Measurements from ENCODE around the gene VPS13D.
"Not testable (repeated sequence)": the region's sequence is repeated elsewhere in the genome, so short reads cannot be mapped to it uniquely, and the experiment has no call there.

Gene VPS13D

GRCh38 chr1:12380326-12381249 lies 150.8 kb downstream of the VPS13D start:
- no peak for DNase-seq (ENCODE audit: low read depth, low spot score)
- H3K4me3 ChIP-seq (ENCODE audit: low read length): no peak overlapping the region

GRCh38 chr1:12383001-12383400 lies 153.2 kb downstream of the VPS13D start:
- H3K4me3 ChIP-seq (ENCODE audit: low read length): no peak overlapping the region
- DNase-seq (ENCODE audit: low read depth, low spot score): no peak

DNA sequence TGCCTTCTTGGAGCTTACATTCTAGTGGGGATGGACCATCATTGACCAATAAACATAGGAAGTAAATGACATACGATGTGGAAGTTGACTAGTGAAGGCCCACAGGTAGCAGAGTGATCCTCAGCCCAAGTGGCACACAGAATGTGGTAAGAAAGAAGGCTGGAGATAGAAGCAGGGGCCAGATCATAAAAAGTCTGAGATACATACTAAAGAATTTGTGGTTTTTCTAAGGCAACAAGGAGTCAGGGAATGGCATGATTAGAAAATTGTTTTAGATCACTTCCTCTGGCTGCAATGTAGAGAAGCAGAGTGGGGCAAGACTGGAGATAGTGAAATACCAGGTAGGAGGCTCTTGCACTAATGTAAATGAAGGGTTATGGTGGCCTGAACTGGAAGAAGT lies 154.0 kb downstream of the VPS13D start:
- no peak for DNase-seq (ENCODE audit: low read depth, low spot score)
- no peak overlapping the region for H3K4me3 ChIP-seq (ENCODE audit: low read length)

DNA sequence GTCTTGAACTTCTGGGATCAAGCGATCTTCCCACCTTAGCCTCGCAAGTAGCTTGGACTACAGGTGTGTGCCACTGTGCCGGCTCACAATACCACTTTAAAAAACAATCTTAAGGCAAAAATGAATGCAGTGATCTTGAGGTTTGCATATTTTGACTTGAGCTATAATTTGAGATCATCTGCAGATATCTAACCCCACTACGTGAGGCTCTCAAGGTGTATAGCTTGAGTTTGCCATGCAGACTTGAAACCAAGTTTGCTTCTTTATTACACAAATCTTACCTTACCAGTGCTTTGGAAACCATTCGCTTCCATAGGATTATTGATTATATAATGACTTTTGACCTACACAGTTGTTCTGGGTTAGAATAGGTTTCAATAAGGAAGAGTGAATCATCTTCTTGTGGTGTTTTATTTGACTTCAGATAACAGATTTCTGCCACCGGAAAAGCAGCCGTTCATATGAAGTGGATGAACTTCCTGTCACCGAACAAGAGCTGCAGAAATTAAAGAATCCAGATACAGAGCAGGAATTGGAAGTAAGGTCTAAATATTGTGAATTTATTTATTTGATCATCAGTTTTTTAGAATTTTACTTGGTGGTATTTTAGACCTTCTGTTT lies 155.1 kb downstream of the VPS13D start:
- H3K4me3 ChIP-seq (ENCODE audit: low read length): no peak overlapping the region
- DNase-seq (ENCODE audit: low read depth, low spot score): no peak

DNA sequence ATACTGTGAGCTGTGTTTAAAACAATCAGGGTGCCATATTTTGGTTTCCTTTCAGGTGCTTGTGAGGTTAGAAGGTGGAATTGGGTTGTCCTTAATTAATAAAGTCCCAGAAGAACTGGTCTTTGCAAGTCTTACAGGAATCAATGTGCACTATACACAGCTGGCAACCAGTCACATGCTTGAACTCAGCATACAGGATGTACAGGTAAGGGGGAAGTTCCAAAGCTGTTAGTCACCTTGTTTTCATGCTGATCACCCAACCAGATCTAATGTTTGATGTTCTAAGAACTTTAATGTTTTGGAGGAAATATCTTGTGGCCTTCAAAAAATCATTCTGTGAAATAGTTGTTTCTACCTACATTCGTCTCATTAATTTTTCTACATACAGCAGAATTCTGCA lies 156.3 kb downstream of the VPS13D start:
- H3K4me3 ChIP-seq (ENCODE audit: low read length): no peak overlapping the region
- DNase-seq (ENCODE audit: low read depth, low spot score): no peak

GRCh38 chr1:12387641-12388040 lies 157.8 kb downstream of the VPS13D start:
- no peak overlapping the region for H3K4me3 ChIP-seq (ENCODE audit: low read length)
- DNase-seq (ENCODE audit: low read depth, low spot score): no peak

GRCh38 chr1:12390296-12390695 lies 160.5 kb downstream of the VPS13D start:
- H3K4me3 ChIP-seq (ENCODE audit: low read length); DNase-seq (ENCODE audit: low read depth, low spot score): not testable (repeated sequence)

DNA sequence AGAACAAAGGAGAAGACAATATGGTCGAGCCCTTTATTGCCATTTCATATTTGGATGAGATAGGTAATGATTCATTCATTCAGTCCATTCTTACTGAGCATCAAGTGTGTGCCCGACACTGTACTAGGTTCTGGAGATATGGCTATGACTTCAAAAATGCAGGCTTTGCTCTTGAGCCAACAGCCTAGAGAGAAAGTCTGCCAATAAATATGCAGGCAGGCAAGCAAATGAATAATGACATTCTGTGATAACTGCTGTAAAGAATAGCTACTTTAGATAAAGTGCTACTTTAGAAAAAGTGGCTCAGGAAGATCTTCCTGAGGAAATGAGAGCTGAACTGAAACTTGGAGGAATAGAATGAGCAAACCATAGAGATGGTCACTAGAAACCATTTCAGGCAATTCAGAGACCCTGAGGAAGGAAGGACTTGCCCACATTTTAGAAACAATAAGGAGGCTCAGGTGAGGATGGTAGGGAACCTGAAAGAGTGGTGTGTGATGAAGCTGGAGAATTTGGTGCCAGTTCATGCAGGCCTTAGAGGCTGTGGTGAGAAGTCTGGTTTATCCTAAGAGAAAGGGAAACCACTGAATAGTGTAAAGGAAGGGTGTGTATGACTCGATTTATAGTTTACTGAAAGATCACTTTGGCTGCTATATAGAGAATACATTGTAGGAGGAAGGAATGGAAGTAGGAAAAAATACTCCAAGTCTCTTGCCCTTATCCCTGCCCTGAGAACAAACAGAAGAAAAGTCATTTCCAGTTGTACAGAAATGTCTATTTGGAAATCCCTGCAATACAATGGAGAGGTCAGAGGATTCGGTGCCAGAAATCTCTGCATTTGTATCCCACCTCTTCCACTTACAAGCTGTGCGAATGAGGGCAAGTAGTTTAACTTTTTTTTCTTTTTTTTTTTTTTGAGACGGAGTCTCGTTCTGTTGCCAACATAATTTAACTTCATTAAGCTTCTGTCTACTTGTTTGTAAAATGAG lies 167.9 kb downstream of the VPS13D start:
- no peak overlapping the region for H3K4me3 ChIP-seq (ENCODE audit: low read length)
- no peak for DNase-seq (ENCODE audit: low read depth, low spot score)

DNA sequence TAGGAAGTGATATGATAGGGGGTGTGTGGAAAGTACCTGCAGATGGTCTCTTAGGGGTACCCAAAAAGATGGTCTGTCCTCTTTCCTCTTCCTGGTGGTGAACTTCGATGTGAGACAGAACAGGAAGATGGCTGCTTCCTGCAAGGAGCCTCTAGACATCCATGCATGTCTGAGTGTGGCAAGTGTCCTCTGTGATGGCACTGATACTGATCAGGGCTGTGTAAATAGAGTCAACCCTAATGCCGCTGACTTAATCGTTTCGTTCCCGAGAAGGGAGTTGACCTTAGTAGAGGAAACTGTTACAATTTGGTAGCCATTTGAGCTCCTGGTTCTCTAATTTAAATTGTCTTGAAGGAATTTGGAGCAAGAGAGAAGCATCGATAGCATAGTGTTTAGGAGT lies 168.6 kb downstream of the VPS13D start:
- no peak overlapping the region for H3K4me3 ChIP-seq (ENCODE audit: low read length)
- no peak for DNase-seq (ENCODE audit: low read depth, low spot score)

- DNase-seq (ENCODE audit: low read depth, low spot score): no peak
- H3K4me3 ChIP-seq (ENCODE audit: low read length): no peak overlapping the region
Measured at GRCh38 chr1:12400027-12400693, 170.3 kb downstream of the VPS13D start.

DNA sequence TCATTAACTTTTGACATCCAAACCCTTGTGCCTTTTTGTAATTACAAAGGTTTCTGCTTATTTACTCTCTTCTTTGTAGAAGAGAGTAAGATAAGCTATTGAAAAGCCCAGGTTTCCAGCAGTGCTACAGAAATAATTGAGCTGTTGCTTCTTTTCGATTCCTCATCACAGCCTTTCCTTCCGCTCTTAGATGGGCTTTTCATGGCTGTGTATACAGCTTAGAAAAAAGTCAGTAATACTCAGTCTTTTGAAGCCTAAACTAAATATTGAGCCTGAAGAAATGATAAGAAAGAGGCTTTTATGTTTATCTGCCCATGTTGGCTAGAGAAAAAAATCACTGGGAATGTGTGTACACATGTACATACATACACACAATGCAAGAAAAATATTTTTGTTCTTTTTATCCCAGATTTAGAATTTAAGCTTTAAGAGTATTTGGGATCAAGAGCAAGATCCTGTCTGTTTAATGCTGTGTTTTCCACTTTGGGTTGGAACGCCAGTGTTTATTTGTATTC lies 172.4 kb downstream of the VPS13D start:
- no peak overlapping the region for H3K4me3 ChIP-seq (ENCODE audit: low read length)
- no peak for DNase-seq (ENCODE audit: low read depth, low spot score)

GRCh38 chr1:12402842-12403241 lies 173.0 kb downstream of the VPS13D start:
- no peak overlapping the region for H3K4me3 ChIP-seq (ENCODE audit: low read length)
- no peak for DNase-seq (ENCODE audit: low read depth, low spot score)

DNA sequence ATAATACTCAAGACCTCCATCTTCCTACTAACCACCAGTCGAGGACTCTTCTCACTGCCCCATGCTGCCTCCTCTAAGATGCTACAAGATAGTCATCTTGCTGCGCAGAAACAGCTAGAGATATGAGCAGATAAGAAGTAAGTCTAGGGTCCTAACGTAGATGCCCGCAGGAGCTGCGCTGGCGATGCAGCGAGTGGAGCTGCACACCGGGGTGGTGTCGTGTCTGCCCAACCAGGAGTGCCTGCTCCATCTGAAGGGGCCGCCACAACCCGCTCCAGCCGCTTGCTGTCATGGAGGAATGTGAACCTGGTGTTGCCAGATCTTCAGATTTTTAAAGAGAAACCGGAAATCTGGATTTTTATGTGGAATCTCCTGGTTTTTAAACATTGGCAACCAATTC lies 175.1 kb downstream of the VPS13D start:
- no peak for DNase-seq (ENCODE audit: low read depth, low spot score)
- H3K4me3 ChIP-seq (ENCODE audit: low read length): no peak overlapping the region

DNA sequence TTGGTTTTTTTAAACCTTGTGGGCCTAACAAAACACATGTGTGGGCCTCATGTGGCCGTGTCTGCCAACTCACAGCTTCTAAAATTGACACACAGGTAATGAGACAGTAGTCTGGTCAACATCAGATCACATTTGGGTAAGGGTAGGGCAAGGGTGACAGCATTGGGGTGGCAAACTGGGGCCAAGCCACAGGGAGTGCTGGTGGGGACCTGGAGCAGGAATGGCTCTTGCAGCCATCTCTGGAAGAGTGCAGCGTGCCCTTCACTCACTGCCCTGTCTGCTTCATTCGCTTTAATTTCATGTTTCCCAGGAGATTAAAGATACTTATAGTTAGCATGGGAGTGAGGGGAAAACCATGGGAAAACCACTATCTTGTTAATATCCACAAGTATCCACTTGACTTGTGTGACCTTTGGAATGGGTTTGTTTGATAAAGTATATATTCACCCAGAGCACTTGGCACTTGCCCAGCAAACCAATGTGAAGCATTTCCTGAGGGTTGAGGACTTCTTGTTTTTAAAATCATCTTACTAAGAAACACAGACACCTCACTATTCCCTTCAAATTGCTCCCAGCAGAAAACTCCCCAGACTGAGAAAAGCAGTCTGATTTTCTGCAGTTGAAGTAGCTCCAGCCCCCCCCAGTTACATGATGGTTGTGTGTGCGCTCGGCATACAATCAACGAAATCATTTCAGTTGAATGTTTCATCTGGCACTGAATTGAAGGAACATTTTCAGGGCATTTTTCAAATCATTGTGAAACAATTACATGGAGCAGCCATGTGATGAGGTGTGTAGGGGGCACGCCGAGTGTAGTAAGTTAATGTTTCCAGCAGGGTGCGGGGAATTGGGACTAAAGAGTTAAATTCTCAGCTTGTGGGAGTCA lies 175.7 kb downstream of the VPS13D start:
- DNase-seq (ENCODE audit: low read depth, low spot score): no peak
- H3K4me3 ChIP-seq (ENCODE audit: low read length): no peak overlapping the region

GRCh38 chr1:12406211-12407021 lies 176.6 kb downstream of the VPS13D start:
- no peak overlapping the region for H3K4me3 ChIP-seq (ENCODE audit: low read length)
- no peak for DNase-seq (ENCODE audit: low read depth, low spot score)

DNA sequence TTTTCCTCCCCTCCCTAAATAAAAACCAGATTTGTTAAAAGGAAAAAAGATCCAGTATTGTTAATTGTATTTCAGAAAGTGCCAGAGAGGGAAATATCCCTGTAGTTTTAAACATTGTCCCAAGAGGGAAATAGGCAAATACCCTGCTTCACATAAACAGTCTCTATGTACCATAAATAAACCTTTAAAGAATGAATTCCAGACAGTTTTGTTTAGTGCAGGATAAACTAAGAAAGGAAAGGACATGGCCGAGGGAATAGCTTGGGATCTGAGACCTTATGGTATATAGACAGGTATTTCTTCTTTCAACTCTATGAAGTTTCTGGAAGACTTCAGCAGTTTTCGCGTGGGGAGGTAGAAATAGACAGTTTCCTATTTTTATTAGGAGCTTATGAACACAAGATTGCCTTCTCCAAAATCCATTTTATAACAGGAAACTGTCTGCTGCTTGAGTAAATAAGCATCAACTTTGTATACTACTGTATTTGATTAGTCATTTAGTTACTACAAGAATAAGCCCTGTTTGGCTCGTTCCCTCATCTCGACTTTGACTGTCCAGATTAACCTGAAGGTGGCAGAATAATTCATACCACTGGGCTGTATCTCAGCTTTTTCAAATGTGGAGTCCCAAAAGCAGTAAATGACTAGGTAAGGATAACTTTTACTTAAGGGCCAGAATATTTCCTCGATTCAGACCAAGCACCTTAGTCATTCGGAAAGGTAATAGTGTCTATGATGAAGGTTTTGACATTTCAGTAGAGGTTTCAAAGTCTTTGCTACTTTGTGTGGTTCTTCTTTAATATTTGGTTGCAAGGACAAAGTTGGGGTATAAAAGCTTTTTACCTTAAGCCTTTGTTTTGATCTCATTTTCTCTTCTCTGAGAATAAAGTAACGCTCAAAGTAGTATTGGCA lies 177.5 kb downstream of the VPS13D start:
- no peak overlapping the region for H3K4me3 ChIP-seq (ENCODE audit: low read length)
- DNase-seq (ENCODE audit: low read depth, low spot score): no peak

Measured in Jurkat, Clone E6-1 (cell line).